Amniotic stem cell (primary cell): Measurements from ENCODE around the gene TLR2.

Source experiments
- DNase-seq: peaks from one replicate; lab custom pipeline; 2025; lab: John Stamatoyannopoulos, UW

TLR2 gene

GRCh38 chr4:153733751-153734448 is 49.8 kb downstream of the TLR2 start:
- no peak for DNase-seq

GRCh38 chr4:153735906-153736461 is 51.9 kb downstream of the TLR2 start:
- DNase-seq = no peak

- DNase-seq = no peak
Observed at GRCh38 chr4:153741541-153741940, 57.5 kb downstream of the TLR2 start.

GRCh38 chr4:153745651-153746050 is 61.6 kb downstream of the TLR2 start:
- DNase-seq = no peak

GRCh38 chr4:153747406-153747955 is 63.4 kb downstream of the TLR2 start:
- DNase-seq = no peak

GRCh38 chr4:153748378-153748777 is 64.3 kb downstream of the TLR2 start:
- peak; percentile 72 for DNase-seq

GRCh38 chr4:153750197-153750817 is 66.2 kb downstream of the TLR2 start:
- DNase-seq = peak; percentile 64

- no peak for DNase-seq
Observed at GRCh38 chr4:153755186-153755585, 71.1 kb downstream of the TLR2 start.
